Testis (tissue), 2 donors: Measurements from ENCODE around the gene RNU5D-1.

ENCODE experiments used
- CTCF ChIP-seq, 3 experiments: fragments of 450-650 bp in 2 of 3; fragments of 200-600 bp in 1 of 3; sonication (generic) in 1 of 3; IDR thresholded peaks; one replicate each; pipeline ENCODE4 v1.5.1; 2016 to 2019; ENCODE audit warnings: antibody characterized with exemption in 3 of 3, mild to moderate bottlenecking in 2 of 3, moderate library complexity in 1 of 3
- POLR2A ChIP-seq: fragments of 450-650 bp; IDR thresholded peaks from one replicate; pipeline ENCODE4 v1.6.1; 2017; ENCODE audit warnings: antibody characterized with exemption, mild to moderate bottlenecking, moderate library complexity

- no peak for TF ChIP-seq CTCF (IDR thresholded peaks at IDR 0.05)
- TF ChIP-seq POLR2A = no peak
These were observed 16.9 kb upstream of the RNU5D-1 start for GRCh38 chr1:44747878-44748277.
